A673 (cell line): ENCODE data around the gene RRP1. TPM values are rescaled to one million over a fixed set of nuclear protein-coding genes. Genes with fewer than 3 reads are reported as not detected.
A peak's percentile ranks its signal among the peaks of the same experiment; 100 is the strongest.

ENCODE experiments used
- BruUV-seq: library from RNA; stranded (reverse); fragments of 400-500 nt; replicated peaks from 2 replicates; lab custom pipeline; 2021; lab: Mats Ljungman, UMichigan
- CTCF ChIA-PET: fragments of 300-600 bp; sonication (Branson Sonifier 250); formaldehyde crosslinking; loops from one replicate; lab custom pipeline; 2022; ENCODE audit warnings: antibody characterized with exemption; lab: Charles Lee
- POLR2A ChIA-PET: fragments of 300-600 bp; sonication (Branson Sonifier 250); formaldehyde crosslinking; loops from one replicate; lab custom pipeline; 2022; ENCODE audit warnings: antibody characterized with exemption; ENCODE audit not compliant: low non-redundant PET; lab: Charles Lee
- DNase-seq: peaks from one replicate; pipeline ENCODE4 v3.0.0-alpha.2; 2015; ENCODE audit warnings: low spot score
- H3K27ac ChIP-seq: fragments of 200-600 bp; sonication (generic); 2 replicates; pipeline ENCODE4 v1.5.1; 2016; ENCODE audit warnings: mixed run types, low read depth, mild to moderate bottlenecking, mixed read lengths, antibody characterized with exemption, low read length; ENCODE audit not compliant: poor library complexity, severe bottlenecking
- H3K27me3 ChIP-seq: fragments of 200-600 bp; sonication (generic); replicated peaks from 2 replicates; pipeline ENCODE4 v1.6.1; 2017; ENCODE audit warnings: mixed run types, low read depth, mild to moderate bottlenecking, mixed read lengths, antibody characterized with exemption, low read length; ENCODE audit not compliant: insufficient read depth, poor library complexity
- H3K36me3 ChIP-seq: fragments of 200-600 bp; sonication (generic); 2 replicates; pipeline ENCODE4 v1.6.1; 2016; ENCODE audit warnings: mixed run types, mild to moderate bottlenecking, mixed read lengths, antibody characterized with exemption, low read length; ENCODE audit not compliant: insufficient read depth, poor library complexity, severe bottlenecking
- H3K4me1 ChIP-seq: fragments of 200-600 bp; sonication (generic); 2 replicates; pipeline ENCODE4 v1.6.1; 2017; ENCODE audit warnings: mixed run types, mild to moderate bottlenecking, mixed read lengths, antibody characterized with exemption, low read length; ENCODE audit not compliant: insufficient read depth, poor library complexity, severe bottlenecking
- H3K4me3 ChIP-seq: fragments of 200-600 bp; sonication (generic); 2 replicates; pipeline ENCODE4 v1.5.1; 2016; ENCODE audit warnings: low read depth, mixed run types, mild to moderate bottlenecking, mixed read lengths, low read length; ENCODE audit not compliant: poor library complexity, severe bottlenecking
- H3K9me3 ChIP-seq: fragments of 200-600 bp; sonication (generic); 2 replicates; pipeline ENCODE4 v1.6.1; 2016; ENCODE audit warnings: mixed run types, low read depth, mild to moderate bottlenecking, mixed read lengths, antibody characterized with exemption, low read length; ENCODE audit not compliant: poor library complexity, severe bottlenecking
- EZH2 ChIP-seq: fragments of 200-600 bp; sonication (generic); IDR thresholded peaks from 2 replicates; pipeline ENCODE4 v1.6.1; 2017; ENCODE audit warnings: borderline replicate concordance, low read depth, mild to moderate bottlenecking, mixed read lengths, antibody characterized with exemption, low read length; ENCODE audit not compliant: poor library complexity, severe bottlenecking
- intact Hi-C: fragments of 100-400 bp; cut with micrococcal nuclease; formaldehyde crosslinking; loops from one replicate; pipeline ENCODE4 v1.10.0; 2022; ENCODE audit not compliant: unreplicated experiment
- total RNA-seq: library from RNA; stranded (reverse); gene quantifications from 2 replicates; pipeline ENCODE4 v1.2.3, GENCODE V29; 2021
- TF ChIP-seq, protein P1 (sequence below): fragments of 300-800, 200-600 bp; sonication (generic); conservative IDR thresholded peaks from 2 replicates; pipeline ENCODE4 v1.5.1; 2017; ENCODE audit warnings: low read depth, mild to moderate bottlenecking, antibody characterized with exemption, low read length, moderate library complexity, mixed read lengths

Gene RRP1
- total RNA-seq, 1 experiment from 2014 or later, result 86.4 TPM

DNA sequence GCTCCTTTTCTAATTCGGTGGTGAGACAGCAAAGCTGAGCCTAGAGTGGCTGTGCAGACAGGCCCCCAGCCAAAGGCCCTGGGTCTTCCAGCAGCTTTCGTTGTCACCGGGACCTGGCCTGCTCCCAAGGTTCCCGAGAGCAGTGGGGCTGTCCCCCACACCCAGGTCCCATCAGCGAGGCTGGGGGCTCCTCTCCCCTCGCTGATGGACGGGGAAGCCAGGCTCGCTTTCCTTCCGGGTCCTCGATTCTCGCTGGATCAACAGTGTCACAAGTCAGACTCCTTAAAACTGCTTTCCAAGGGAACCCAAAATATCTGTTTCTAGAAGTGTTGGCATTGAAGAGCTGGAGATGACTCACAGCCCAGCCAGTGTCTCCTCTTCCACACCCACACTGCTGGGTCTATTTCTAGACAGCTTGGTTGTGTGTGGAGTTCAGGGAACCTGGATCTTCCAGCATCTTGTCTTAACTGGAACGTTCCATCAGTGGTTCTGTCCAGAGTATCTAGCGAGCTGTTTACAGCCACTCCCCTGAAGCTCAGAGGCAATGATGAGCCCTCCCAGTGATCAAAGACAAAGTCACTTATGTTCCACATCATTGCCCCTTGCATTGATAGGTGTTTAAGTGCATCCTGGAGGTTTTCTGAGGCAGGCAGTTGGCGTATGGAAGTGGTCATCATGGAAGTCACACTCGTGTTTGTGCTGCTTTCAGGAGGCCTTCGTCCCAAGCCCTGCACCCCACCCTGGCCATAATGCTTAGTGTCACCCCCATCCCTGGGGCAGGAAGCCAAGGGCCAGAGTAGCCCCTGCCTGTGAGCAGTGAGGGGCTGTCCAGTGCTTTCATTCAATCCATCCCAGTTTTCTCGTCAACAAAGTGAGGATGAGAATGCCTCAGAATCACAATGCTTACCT, 35.2 kb downstream of the RRP1 start:
- Histone ChIP-seq H3K4me3 (no peak overlapping the region), H3K27ac (no peak overlapping the region), H3K27me3 (no peaks in the 10 kb centered on the region), H3K9me3 (no peaks in the 10 kb centered on the region), H3K4me1 (no peaks in the 10 kb centered on the region), H3K36me3 (no peaks in the 10 kb centered on the region)
- TF ChIP-seq, protein P1, sequence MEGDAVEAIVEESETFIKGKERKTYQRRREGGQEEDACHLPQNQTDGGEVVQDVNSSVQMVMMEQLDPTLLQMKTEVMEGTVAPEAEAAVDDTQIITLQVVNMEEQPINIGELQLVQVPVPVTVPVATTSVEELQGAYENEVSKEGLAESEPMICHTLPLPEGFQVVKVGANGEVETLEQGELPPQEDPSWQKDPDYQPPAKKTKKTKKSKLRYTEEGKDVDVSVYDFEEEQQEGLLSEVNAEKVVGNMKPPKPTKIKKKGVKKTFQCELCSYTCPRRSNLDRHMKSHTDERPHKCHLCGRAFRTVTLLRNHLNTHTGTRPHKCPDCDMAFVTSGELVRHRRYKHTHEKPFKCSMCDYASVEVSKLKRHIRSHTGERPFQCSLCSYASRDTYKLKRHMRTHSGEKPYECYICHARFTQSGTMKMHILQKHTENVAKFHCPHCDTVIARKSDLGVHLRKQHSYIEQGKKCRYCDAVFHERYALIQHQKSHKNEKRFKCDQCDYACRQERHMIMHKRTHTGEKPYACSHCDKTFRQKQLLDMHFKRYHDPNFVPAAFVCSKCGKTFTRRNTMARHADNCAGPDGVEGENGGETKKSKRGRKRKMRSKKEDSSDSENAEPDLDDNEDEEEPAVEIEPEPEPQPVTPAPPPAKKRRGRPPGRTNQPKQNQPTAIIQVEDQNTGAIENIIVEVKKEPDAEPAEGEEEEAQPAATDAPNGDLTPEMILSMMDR, result no peak
- TF ChIP-seq EZH2, result no peak
- ChIA-PET POLR2A (interaction anchor here (0.6 kb wide), 1 partner anchor 13 kb away, joined by 3 read pairs; no protein-coding TSS in a partner anchor), CTCF (no interaction called here)
- no peak for DNase-seq
- intact Hi-C loops, result no loop called here
- BruUV-seq, result no TSS peak

DNA sequence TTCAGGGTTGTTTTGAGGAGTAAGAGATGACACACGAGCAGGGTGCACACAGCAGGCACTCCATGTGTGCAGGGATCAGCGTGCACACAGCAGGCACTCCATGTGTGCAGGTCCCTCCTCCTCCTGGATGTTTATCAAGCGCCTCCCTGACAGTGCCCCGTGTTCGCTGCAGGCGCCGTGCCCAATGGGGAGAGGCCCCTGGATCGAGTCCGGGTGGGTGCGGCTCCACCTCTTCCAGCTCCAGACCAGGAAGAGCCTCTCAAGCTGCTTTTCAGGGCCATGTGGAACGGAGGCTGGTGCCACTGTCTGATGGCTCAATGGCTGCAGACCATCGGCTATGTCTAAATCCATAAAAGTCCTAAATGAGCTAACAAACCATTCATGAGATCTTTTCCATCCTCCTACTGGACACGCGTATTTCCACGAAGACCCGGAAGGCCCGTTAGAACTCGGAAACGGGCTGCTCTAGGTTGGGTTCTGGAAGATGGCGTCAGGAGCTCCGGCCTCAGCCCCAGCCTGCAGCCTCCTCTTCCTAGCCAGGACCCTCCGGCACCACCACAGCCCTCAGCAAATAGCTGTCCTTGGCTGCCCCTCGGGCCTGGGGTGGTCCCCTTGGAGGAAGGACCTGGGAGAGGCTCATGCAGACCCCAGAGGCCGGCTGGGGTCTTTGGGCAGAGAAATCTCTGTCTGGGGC, 36.0 kb downstream of the RRP1 start:
- no peak overlapping the region for H3K27ac ChIP-seq
- no TSS peak for BruUV-seq
- H3K9me3 ChIP-seq, result no peaks in the 10 kb centered on the region
- CTCF ChIA-PET, result no interaction called here
- intact Hi-C loops, result no loop called here
- H3K4me1 ChIP-seq, result no peaks in the 10 kb centered on the region
- DNase-seq, result no peak
- TF ChIP-seq, protein P1, result no peak
- TF ChIP-seq EZH2, result no peak
- H3K36me3 ChIP-seq, result no peaks in the 10 kb centered on the region
- POLR2A ChIA-PET, result no interaction called here
- H3K4me3 ChIP-seq, result no peak overlapping the region
- H3K27me3 ChIP-seq, result no peaks in the 10 kb centered on the region

DNA sequence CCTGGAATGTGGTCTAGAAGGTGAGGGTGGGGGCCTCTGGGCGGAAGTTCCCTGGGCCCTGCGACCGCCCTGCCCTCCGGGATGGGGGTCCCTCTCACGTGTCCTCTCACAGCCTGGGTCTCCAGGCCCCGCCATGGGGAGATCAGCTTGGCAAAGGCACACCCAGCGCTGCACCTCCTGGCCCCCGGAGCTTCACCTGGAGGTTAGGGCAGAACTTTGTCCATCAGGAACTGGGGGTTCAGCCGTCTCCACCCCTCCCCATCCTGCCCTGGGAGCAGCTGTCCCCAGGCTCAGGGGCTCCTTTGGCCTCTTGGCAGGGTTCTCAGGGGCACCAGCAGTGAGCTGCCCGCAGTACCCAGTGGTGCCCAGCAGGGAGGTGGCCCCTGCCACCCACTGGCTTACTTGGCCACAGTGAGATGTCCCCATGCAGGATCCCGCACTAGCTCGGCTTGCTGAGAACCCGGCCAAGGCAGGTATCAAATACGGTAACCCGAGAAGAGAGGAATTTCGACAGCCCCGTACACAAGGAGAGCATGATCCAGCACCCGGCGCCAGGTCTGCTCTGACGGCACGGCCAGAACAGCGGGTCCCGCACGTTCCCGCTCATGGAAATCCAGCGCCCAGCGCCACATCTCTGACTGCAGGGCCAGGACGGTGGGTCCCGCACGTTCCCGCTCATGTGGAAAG, 36.7 kb downstream of the RRP1 start:
- no peak overlapping the region for H3K4me3 ChIP-seq
- no peaks in the 10 kb centered on the region for H3K9me3 ChIP-seq
- intact Hi-C loops, result no loop called here
- TF ChIP-seq, protein P1, result 0 out of 2 replicates have a peak, but pooled peaks have one; percentile 19
- TF ChIP-seq EZH2, result no peak
- no peak overlapping the region for H3K27ac ChIP-seq
- no peaks in the 10 kb centered on the region for H3K27me3 ChIP-seq
- H3K36me3 ChIP-seq, result no peaks in the 10 kb centered on the region
- no peak for DNase-seq
- no peaks in the 10 kb centered on the region for H3K4me1 ChIP-seq
- POLR2A ChIA-PET, result no interaction called here
- no TSS peak for BruUV-seq
- CTCF ChIA-PET, result no interaction called here
